ENCODE results near the gene IKZF5. TPM values are rescaled to one million over a fixed set of nuclear protein-coding genes. Genes with fewer than 3 reads are reported as not detected.

Gene IKZF5
- total and polyA plus RNA-seq, 7 donors: 4.4 to 16.4 (median 9.4) TPM

- Histone ChIP-seq H3K9me3 (no peaks in the 10 kb centered on the region), H3K27ac (no peak overlapping the region), H3K4me1 (peaks cover 0 to 22% (median 11%) of the 10 kb centered on the region in 4 donors), H3K36me3 (peaks cover 0 to 54% (median 12%) of the 10 kb centered on the region in 4 donors), H3K27me3 (no peaks in the 10 kb centered on the region), H3K4me3 (no peak overlapping the region)
- WGBS, 2 donors: 85 to 86% methylated on average over 3 of the region's 3 CpGs
- intact Hi-C loops (cut with DNase I): no loop called here
- TF ChIP-seq POLR2AphosphoS5 (IDR thresholded peaks at IDR 0.05) (no peak), EP300 (IDR thresholded peaks at IDR 0.05) (no peak), CTCF (IDR thresholded peaks at IDR 0.05) (no peak), POLR2A (IDR thresholded peaks at IDR 0.05) (no peak)
- DNase-seq: no peak
Observed at GRCh38 chr10:122997864-122998263, 10.7 kb downstream of the IKZF5 start.

- H3K9me3 ChIP-seq: no peaks in the 10 kb centered on the region
- TF ChIP-seq POLR2A (IDR thresholded peaks at IDR 0.05): no peak
- no peak for TF ChIP-seq EP300 (IDR thresholded peaks at IDR 0.05)
- no peak for TF ChIP-seq POLR2AphosphoS5 (IDR thresholded peaks at IDR 0.05)
- no peak for TF ChIP-seq CTCF (IDR thresholded peaks at IDR 0.05)
- peaks cover 0 to 18% (median 11%) of the 10 kb centered on the region in 4 donors for H3K4me1 ChIP-seq
- H3K27ac ChIP-seq: no peak overlapping the region
- no peak overlapping the region for H3K4me3 ChIP-seq
- peaks cover 0 to 61% (median 12%) of the 10 kb centered on the region in 4 donors for H3K36me3 ChIP-seq
- no peaks in the 10 kb centered on the region for H3K27me3 ChIP-seq
- intact Hi-C loops (cut with DNase I): no loop called here
- 89 to 93% methylated on average over 4 of the region's 4 CpGs for WGBS, 2 donors
- DNase-seq: no peak
Observed at GRCh38 chr10:122995936-122996335, 12.7 kb downstream of the IKZF5 start.

- Histone ChIP-seq H3K27me3 (no peaks in the 10 kb centered on the region), H3K4me3 (no peak overlapping the region), H3K4me1 (peaks cover 0 to 2% (median under 1%) of the 10 kb centered on the region in 4 donors), H3K9me3 (no peaks in the 10 kb centered on the region), H3K36me3 (peaks cover 0 to 68% (median 12%) of the 10 kb centered on the region in 4 donors), H3K27ac (no peak overlapping the region)
- TF ChIP-seq POLR2AphosphoS5 (IDR thresholded peaks at IDR 0.05) (no peak), EP300 (IDR thresholded peaks at IDR 0.05) (no peak), POLR2A (IDR thresholded peaks at IDR 0.05) (no peak), CTCF (IDR thresholded peaks at IDR 0.05) (no peak)
- 95% methylated on average over 6 of the region's 6 CpGs for WGBS, 2 donors
- intact Hi-C loops (cut with DNase I): no loop called here
- no peak for DNase-seq
Observed at GRCh38 chr10:122993797-122994336, 14.7 kb downstream of the IKZF5 start.

GRCh38 chr10:122992031-122992585 lies 16.5 kb downstream of the IKZF5 start:
- DNase-seq: no peak
- H3K9me3 ChIP-seq: no peaks in the 10 kb centered on the region
- peaks cover 0 to 53% (median 12%) of the 10 kb centered on the region in 4 donors for H3K36me3 ChIP-seq
- no peaks in the 10 kb centered on the region for H3K27me3 ChIP-seq
- intact Hi-C loops (cut with DNase I): no loop called here
- TF ChIP-seq CTCF (IDR thresholded peaks at IDR 0.05): no peak
- TF ChIP-seq EP300 (IDR thresholded peaks at IDR 0.05): no peak
- TF ChIP-seq POLR2A (IDR thresholded peaks at IDR 0.05): no peak
- TF ChIP-seq POLR2AphosphoS5 (IDR thresholded peaks at IDR 0.05): no peak
- H3K27ac ChIP-seq: no peak overlapping the region
- 60 to 84% methylated on average over 1 of the region's 1 CpG for WGBS, 2 donors
- no peaks in the 10 kb centered on the region for H3K4me1 ChIP-seq
- no peak overlapping the region for H3K4me3 ChIP-seq
